Hepatocyte (in vitro differentiated cells): ENCODE measurements around the gene METAP1D.

Experiments
- EZH2 ChIP-seq: fragments of 200-600 bp; sonication (generic); IDR thresholded peaks from 2 replicates; pipeline ENCODE4 v1.6.1; 2016; ENCODE audit warnings: antibody characterized with exemption, mild to moderate bottlenecking, borderline replicate concordance
- EZH2phosphoT487 ChIP-seq: fragments of 200-600 bp; sonication (generic); IDR thresholded peaks from one replicate; pipeline ENCODE4 v1.6.1; 2018; ENCODE audit warnings: antibody characterized with exemption, mild to moderate bottlenecking, low read depth, moderate library complexity; ENCODE audit not compliant: unreplicated experiment, severe bottlenecking
- TF ChIP-seq, protein P1 (sequence below): fragments of 200-600 bp; sonication (generic); IDR thresholded peaks from 2 replicates; pipeline ENCODE4 v1.5.1; 2016; ENCODE audit warnings: antibody characterized with exemption, mild to moderate bottlenecking; ENCODE audit not compliant: poor library complexity

DNA sequence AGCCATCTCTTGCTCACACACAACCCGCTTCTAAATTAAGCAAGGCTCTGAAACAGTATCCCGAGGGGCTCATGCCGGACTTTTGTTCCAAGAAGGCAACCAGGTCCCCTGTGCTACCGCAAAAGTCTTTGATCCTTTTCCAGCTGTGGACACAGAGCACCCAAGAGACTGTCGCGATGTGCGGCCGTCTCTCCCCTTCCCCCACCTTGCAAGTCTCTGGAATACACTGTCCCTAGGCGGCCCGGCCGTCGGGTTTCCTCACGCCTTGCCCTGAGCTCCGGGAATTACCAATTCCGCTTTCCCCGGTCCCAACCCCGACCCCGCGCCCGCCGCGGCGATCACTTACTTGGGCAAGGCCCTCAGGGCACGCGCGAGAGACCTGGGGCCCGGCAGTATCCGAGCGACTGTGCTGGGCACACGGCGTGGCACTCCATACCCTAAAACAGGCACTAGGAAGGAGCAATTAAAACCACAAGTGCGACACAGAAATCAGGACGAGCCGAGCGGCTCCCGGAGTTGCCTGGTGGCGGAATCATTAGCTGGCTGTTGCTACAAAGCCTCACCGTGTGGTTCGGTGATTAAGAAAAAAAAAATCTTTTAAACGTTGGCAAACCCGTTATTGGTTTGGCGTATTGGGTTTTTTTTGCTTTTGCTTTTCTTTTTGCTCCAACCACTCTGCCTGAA lies 83.3 kb downstream of the METAP1D start:
- TF ChIP-seq, protein P1, sequence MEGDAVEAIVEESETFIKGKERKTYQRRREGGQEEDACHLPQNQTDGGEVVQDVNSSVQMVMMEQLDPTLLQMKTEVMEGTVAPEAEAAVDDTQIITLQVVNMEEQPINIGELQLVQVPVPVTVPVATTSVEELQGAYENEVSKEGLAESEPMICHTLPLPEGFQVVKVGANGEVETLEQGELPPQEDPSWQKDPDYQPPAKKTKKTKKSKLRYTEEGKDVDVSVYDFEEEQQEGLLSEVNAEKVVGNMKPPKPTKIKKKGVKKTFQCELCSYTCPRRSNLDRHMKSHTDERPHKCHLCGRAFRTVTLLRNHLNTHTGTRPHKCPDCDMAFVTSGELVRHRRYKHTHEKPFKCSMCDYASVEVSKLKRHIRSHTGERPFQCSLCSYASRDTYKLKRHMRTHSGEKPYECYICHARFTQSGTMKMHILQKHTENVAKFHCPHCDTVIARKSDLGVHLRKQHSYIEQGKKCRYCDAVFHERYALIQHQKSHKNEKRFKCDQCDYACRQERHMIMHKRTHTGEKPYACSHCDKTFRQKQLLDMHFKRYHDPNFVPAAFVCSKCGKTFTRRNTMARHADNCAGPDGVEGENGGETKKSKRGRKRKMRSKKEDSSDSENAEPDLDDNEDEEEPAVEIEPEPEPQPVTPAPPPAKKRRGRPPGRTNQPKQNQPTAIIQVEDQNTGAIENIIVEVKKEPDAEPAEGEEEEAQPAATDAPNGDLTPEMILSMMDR: no peak
- TF ChIP-seq EZH2: peak; percentile 100
- peak; percentile 90 for TF ChIP-seq EZH2phosphoT487
